MG63 (cell line): ENCODE results near the gene ABCA10. TPM values are rescaled to one million over a fixed set of nuclear protein-coding genes. Genes with fewer than 3 reads are reported as not detected.
"Not testable (repeated sequence)": the region's sequence is repeated elsewhere in the genome, so short reads cannot be mapped to it uniquely, and the experiment has no call there.

Experiments
- DNase-seq: peaks from one replicate; pipeline ENCODE4 v3.0.0-alpha.2; 2020
- H3K27me3 ChIP-seq: fragments of 250-450 bp; sonication (Bioruptor Pico); 2 replicates; pipeline ENCODE4 v1.5.1; 2020; ENCODE audit warnings: mild to moderate bottlenecking, moderate library complexity
- H3K36me3 ChIP-seq: fragments of 250-450 bp; sonication (Bioruptor Pico); 2 replicates; pipeline ENCODE4 v1.5.1; 2020; ENCODE audit warnings: mild to moderate bottlenecking, moderate library complexity
- H3K4me3 ChIP-seq: fragments of 250-450 bp; sonication (Bioruptor Pico); 2 replicates; pipeline ENCODE4 v1.5.1; 2020; ENCODE audit warnings: mild to moderate bottlenecking, moderate library complexity
- H3K9me3 ChIP-seq: fragments of 250-450 bp; sonication (Bioruptor Pico); 2 replicates; pipeline ENCODE4 v1.5.1; 2020; ENCODE audit warnings: mild to moderate bottlenecking, moderate library complexity
- total RNA-seq: library from RNA; depleted of rRNA; stranded (reverse); fragments of >200 nt; shearing (Covaris generic); gene quantifications from 2 replicates; pipeline ENCODE4 v1.2.3, GENCODE V29; 2014; ENCODE audit warnings: low replicate concordance

Gene ABCA10
- total RNA-seq, 1 experiment from 2014 or later = 0.59 TPM

DNA sequence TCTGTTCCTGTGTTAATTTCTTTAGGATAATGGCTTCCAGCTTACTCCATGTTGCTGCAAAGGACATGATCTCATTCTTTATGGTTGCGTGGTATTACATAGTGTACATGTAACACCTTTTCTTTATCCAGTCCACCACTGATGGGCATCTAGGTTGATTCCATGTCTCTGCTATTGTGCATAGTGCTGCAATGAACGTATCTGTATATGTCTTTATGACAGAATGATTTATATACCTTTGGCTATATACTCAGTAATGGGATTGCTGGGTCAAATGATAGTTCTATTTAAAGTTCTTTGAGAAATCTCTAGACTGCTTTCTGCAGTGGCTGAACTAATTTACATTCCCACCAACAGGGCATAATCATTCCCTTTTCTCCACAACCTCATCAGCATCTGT lies 39.8 kb downstream of the ABCA10 start:
- no peak for DNase-seq
- Histone ChIP-seq H3K4me3 (no peak overlapping the region), H3K36me3 (no peaks in the 10 kb centered on the region), H3K27me3 (no peaks in the 10 kb centered on the region), H3K9me3 (no peaks in the 10 kb centered on the region)

DNA sequence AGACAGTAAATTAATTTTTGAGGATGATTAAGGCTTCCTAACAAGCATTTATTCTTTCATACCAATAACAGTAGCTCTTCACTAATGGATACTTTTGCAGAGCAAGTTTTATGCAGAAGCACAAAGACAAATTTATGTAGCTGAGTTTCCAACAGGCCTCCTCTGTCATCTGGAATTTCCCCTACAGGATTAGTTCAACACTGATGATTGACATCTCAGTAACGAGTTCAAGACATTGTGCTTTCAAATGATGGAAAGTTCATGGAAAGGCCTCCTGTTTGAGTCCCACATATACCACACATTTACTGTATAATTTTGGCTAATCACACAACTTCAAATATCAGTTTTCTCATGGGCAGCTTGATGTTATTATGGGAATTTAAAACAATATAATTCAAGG lies 40.6 kb downstream of the ABCA10 start:
- DNase-seq = no peak
- no peaks in the 10 kb centered on the region for H3K9me3 ChIP-seq

DNA sequence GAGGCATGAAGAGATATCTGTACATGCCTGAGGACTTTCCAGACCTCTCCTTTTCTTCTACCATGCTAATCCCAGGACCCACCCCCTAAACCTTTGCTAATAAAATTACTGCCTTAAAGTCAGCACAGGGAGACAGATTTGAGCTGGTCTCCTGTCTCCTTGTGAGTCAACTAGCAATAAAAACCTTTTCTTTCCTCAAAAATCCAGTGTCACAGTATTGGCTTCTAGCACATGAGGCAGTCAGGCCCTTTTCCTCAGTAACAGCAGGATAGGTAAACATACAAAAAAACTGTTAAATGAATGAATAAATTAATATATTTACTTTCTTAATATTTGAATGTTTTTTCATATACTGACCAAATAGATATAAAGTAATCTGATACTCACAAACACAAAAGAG lies 41.3 kb downstream of the ABCA10 start:
- Histone ChIP-seq H3K9me3 (no peaks in the 10 kb centered on the region), H3K27me3 (no peaks in the 10 kb centered on the region), H3K4me3 (no peak overlapping the region), H3K36me3 (no peaks in the 10 kb centered on the region)
- no peak for DNase-seq

More for the DNA sequence above, 40.6 kb downstream of the ABCA10 start:
- Histone ChIP-seq H3K36me3 (no peaks in the 10 kb centered on the region), H3K27me3 (no peaks in the 10 kb centered on the region), H3K4me3 (no peak overlapping the region)

DNA sequence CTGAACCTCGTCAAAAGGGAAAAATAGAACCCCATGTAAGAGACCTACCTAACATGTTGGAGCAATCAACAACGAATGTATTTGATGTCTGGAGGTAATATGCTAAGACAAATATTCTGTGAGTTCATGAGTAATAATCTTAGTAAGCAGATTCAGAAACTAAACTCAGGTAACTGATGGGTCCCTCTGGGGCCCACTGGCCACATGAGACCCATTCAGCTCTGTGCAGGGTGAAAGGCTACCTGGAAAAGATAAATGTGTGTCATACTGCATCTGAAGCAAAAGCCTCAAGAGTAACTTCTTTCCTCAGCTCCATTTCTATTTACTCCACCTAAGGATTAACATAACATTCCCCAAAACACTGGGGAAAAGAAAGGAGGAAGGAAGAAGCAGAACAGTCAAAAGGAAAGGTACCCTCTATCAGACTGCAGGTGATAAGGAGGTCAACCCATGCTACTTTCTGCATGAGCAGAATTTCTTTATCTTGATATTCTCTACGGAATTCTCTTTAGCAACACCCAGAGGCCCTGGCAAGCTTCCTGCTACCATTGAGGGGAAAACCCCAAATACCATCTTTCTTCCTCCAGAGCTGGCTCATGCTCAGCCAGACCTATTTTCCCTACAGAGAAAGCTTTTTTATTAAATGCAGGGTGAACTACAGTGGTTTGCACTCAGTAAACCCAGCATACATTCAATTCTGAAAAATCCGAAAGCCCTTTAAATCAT lies 49.2 kb downstream of the ABCA10 start:
- Histone ChIP-seq H3K27me3 (no peaks in the 10 kb centered on the region), H3K4me3 (no peak overlapping the region), H3K36me3 (no peaks in the 10 kb centered on the region), H3K9me3 (no peaks in the 10 kb centered on the region)
- DNase-seq = peak; percentile 33

DNA sequence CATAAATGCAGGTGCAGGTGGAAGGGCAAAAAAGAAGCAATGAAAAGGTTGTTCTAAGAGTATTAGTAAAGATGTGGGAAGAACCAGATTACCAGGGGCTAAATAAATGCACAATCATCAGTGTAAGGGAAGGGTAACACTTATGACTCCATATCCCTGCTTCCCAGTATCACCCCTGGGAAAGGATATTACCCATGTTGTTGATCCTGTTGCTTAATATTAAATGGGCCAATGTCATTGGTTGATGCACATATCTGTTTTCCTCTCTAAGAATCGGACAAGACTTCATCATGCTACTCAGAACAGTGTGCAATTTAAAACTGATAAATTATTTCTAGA lies 52.2 kb downstream of the ABCA10 start:
- Histone ChIP-seq H3K27me3 (no peaks in the 10 kb centered on the region), H3K36me3 (no peaks in the 10 kb centered on the region), H3K4me3 (no peak overlapping the region), H3K9me3 (no peaks in the 10 kb centered on the region)
- DNase-seq = no peak

DNA sequence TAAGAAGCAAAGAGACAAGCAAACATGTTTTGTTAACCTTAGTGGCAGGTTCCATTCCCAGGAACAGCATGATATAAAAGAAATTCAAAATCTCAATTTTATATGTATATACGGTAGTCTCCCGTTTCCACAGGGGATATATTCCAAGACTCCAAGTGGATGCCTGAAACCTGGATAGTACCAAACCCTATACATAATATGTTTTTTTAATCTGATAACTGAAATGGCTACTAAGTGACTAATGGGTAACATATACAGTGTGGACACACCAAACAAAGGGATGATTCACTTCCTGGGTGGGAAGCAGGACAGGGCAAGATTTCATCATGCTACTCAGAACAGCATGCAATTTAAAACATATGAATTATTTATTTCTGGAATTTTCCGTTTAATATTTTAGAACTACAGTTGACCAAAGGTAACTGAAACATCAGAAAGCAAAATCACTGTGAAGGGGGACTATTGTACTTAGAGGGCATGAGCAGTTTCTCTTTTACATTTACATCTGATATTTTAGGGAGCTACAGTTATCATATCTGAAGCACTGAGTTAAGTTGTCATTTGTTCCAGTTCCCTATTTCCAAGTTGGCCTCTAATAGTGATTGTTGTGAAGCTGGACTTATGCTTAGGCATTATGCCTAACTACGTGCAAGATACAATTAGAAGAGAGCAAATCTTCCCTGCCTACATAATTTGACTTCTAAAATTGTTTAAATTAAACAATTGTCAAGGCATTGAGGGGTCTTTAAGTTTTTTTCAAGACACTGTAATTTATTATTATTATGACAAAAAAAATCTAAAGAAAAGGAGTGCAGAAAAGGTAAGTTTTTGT lies 52.8 kb downstream of the ABCA10 start:
- peak; percentile 73 for DNase-seq
- Histone ChIP-seq H3K36me3 (no peaks in the 10 kb centered on the region), H3K27me3 (no peaks in the 10 kb centered on the region), H3K9me3 (no peaks in the 10 kb centered on the region), H3K4me3 (no peak overlapping the region)

DNA sequence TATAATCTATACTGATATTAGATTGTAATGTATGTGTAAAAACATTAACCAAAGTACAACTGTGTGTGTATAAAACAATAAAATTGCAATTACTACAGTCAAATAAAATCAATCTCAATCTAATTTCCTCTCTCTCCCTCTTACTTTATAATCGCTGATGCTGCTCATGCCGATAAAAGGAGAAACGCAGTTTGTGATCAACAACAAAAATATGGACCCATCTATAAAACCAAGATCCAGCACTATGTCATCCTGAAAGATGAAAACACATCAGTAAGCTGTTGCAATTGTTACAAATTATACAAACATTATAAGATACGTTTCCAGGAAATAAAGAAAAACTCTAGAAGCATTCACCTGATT lies 53.4 kb downstream of the ABCA10 start:
- no peak overlapping the region for H3K4me3 ChIP-seq
- DNase-seq = no peak
- H3K9me3 ChIP-seq = no peaks in the 10 kb centered on the region
- no peaks in the 10 kb centered on the region for H3K27me3 ChIP-seq
- no peaks in the 10 kb centered on the region for H3K36me3 ChIP-seq

DNA sequence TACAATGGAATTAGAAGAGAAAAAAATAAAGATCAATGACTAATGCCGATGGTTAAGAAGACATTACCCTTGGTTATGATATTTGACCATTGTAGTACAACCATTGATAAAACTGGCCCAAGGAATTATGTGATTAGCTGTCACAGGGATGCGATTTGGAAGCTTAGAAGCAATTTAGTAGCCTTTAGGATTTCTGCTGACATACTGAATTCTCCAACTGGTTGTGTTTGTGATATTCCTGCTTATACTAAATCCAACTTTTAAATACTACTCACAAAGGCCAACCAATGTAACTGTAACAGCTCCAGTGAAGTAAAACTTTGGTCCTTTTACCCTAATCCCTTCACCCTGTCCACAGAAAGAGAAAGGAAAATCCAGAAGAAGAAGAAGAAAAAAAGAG lies 55.5 kb downstream of the ABCA10 start:
- Histone ChIP-seq H3K9me3 (no peaks in the 10 kb centered on the region), H3K4me3 (no peak overlapping the region), H3K36me3 (no peaks in the 10 kb centered on the region), H3K27me3 (no peaks in the 10 kb centered on the region)
- DNase-seq = no peak

DNA sequence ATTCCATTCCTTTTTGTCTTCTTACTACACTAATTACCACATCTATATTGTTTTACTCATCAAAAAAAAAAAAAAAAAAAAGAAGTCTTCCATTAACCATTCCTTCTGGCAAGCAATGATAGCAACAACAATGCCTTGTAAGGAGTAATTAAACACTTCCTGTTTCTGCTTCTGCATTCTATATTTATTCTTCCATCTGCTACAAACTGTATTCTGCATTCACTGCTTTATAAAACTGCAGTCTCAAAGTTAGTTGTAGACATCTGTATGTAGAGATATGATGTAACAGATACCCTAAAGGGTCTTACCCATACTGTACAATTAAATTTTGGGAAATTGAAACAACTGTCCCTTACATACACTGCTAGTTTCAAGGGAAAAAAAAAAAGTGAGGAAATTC lies 58.2 kb downstream of the ABCA10 start:
- Histone ChIP-seq H3K9me3 (no peaks in the 10 kb centered on the region), H3K36me3 (no peaks in the 10 kb centered on the region), H3K4me3 (no peak overlapping the region), H3K27me3 (no peaks in the 10 kb centered on the region)
- no peak for DNase-seq

DNA sequence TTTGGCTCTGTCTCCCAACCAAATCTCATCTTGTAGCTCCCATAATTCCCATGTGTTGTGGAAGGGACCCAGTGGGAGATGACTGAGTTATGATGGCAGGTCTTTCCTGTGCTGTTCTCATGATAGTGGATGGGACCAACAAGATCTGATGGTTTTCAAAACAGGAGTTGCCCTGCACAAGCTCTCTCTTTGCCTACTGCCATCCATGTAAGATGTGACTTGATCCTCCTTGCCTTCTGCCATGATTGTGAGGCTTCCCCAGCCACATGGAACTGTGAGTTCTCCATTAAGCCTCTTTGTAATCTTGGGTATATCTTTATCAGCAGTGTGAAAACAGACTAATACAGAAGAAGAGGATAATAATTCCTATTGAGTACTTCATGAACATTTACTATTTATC lies 60.0 kb downstream of the ABCA10 start:
- H3K9me3 ChIP-seq, DNase-seq, H3K36me3 ChIP-seq, H3K27me3 ChIP-seq, H3K4me3 ChIP-seq: not testable (repeated sequence)

DNA sequence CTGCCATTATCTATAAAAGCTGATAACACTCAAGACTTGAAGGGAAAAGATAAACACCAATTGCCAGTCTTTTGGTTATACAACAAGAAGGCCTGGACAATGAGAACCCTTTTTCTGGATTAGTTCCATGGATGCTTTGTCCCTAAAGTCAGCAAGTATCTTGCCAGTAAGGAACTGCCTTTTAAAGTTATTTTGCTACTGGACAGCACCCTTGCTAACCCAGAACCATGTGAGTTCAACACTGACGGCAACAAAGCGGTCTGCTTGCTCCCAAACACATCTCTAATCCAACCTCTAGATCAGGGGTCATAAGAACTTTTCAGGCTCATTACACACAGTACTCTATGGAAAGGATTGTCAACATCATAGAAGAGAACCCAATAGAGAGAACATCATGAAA lies 61.7 kb downstream of the ABCA10 start:
- no peaks in the 10 kb centered on the region for H3K27me3 ChIP-seq
- no peaks in the 10 kb centered on the region for H3K9me3 ChIP-seq
- no peaks in the 10 kb centered on the region for H3K36me3 ChIP-seq
- no peak for DNase-seq
- no peak overlapping the region for H3K4me3 ChIP-seq

DNA sequence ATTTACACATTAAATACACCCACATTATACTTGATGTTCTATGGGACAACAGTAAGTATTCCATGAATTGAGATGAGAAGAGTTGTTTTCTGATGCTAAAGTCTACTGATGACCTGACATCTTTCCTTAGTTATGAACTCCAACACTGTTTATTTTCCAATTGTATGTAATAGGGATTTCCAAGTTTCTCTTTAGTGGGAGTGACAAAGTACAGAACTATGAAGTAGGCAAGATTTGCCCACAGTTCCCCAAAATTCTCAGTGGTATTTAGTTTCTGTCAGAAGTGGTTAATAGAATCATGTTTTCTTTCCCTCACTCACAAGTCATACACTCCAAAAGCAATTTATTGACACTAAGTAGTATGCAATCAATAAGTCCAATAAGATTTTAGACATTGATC lies 64.4 kb downstream of the ABCA10 start:
- DNase-seq = no peak
- Histone ChIP-seq H3K9me3 (no peaks in the 10 kb centered on the region), H3K36me3 (no peaks in the 10 kb centered on the region), H3K4me3 (no peak overlapping the region), H3K27me3 (no peaks in the 10 kb centered on the region)

DNA sequence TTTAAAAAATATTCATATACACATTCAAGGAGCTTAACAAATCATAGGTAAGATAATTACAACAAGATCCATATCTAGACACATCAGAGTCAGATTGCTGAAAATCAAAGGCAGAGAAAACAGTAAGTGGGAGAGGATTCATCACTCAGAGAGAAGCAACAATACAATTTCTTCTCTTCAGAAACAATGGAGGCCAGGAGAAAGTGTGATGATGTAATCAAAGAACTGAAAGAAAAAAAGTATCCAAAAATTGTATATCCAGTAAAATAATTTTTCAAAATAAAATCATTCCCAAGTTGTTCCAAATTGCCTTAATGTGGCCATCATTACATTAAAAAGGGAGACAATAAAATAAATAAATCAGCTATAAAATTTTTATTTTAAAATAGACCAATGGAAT lies 69.2 kb downstream of the ABCA10 start:
- H3K9me3 ChIP-seq = no peaks in the 10 kb centered on the region
- no peaks in the 10 kb centered on the region for H3K27me3 ChIP-seq
- H3K4me3 ChIP-seq = no peak overlapping the region
- no peaks in the 10 kb centered on the region for H3K36me3 ChIP-seq
- DNase-seq = no peak

DNA sequence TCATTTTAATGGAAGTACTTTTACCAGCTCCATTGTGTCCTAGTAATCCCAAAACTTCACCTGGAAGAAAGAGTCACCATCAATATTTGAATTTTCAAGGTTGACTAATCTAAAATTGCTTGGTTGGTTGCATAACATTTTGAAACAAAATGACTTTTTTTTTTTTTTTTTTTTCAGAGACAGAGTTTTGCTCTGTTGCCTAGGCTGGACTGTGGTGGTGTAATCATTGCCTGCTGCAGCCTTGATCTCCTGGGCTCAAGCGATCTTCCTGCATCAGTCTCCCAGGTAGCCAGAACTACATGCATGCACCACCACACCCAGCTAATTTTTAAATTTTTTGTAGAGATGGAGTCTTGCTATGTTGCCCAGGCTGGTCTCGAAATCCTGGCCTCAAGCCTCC lies 74.4 kb downstream of the ABCA10 start:
- Histone ChIP-seq H3K9me3 (no peaks in the 10 kb centered on the region), H3K27me3 (no peaks in the 10 kb centered on the region), H3K4me3 (no peak overlapping the region), H3K36me3 (no peaks in the 10 kb centered on the region)
- DNase-seq = no peak

DNA sequence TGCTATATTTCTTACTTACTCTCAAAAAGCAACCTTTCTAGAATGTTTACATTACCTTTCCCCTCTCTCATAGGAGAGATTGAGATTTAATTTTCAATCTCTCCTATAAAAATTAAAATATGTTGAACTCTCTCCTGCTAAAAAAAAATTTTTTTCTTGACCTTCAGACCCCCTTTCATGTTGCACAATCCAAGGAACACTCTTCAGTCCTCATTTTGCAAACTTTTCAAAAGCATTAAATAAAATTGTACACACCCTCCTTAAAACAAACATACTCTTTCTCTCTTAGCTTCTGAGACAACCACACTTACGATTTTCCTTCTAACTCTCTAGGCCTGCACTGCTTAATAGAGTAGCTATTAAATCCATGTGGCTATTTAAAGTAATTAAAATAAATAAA lies 78.3 kb downstream of the ABCA10 start:
- Histone ChIP-seq H3K27me3 (no peaks in the 10 kb centered on the region), H3K9me3 (no peaks in the 10 kb centered on the region), H3K4me3 (no peak overlapping the region), H3K36me3 (no peaks in the 10 kb centered on the region)
- DNase-seq = no peak

DNA sequence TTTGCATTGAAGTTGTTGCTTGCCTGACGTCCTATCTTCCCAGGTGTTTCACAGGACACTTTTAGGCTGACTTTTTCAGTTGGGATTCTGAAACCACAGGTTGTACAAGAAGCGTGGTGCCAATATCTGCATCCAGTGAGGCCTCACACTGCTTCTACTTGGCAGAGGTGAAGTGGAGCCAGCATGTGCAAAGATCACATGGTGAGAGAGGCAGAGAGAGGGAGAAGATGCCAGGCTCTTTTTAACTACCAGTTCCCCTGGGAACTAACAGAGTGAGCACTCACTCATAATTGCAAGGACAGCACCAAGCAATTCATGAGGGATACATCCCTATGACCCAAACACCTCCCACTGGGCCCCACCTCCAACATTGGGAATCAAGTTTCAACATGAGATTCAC lies 81.2 kb downstream of the ABCA10 start:
- DNase-seq = no peak
- Histone ChIP-seq H3K4me3 (no peak overlapping the region), H3K27me3 (no peaks in the 10 kb centered on the region), H3K9me3 (no peaks in the 10 kb centered on the region), H3K36me3 (no peaks in the 10 kb centered on the region)

DNA sequence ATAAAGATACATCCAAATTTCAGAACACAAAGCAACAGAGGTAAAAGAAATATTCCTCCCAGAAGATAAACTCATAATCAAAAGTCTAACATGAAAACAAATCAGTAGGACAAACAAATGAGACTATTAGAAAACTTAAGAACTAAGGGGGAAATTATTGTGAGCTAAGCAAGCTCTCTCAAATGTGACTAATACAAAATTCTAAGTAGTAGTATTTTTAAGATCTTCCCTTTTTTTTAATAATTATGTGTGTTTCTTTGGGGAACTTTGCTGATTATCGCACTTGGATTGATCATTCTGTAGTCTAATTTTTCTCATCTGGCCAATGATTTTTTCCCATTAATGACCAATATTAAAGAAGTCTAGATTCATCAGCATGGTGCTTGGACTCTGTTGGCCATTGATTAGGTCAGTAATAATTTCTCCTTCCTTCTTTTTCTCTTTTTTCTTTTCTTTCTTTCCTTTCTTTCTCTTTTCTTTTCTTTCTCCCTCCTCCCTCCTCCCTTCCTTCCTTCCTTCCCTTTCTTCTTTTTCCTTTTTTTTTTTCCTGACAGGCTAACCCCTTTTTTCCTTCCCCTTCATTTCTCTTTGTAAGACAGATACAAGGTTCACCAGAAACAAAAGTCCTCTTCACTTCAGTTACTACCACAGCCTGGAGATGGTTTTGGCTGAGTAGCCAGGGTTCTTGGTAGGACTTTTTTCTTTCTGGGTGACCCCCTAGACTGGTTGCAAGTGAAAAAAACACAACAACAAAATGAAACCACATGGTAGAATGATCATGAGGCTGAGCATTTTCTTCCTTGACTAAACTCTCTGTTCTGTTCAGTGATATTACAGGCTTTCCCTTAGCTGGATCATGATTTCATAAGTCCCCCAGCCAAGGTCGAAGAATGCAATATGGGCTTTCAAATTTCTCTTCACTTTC lies 84.0 kb downstream of the ABCA10 start:
- Histone ChIP-seq H3K9me3 (no peaks in the 10 kb centered on the region), H3K36me3 (no peaks in the 10 kb centered on the region)

More for the DNA sequence above, 84.0 kb downstream of the ABCA10 start:
- no peaks in the 10 kb centered on the region for H3K27me3 ChIP-seq
- no peak overlapping the region for H3K4me3 ChIP-seq
- DNase-seq = no peak
